HCT116 (cell line): ENCODE results near the gene ZNF655.
"Not testable (repeated sequence)": the region's sequence is repeated elsewhere in the genome, so short reads cannot be mapped to it uniquely, and the experiment has no call there.

Experiments
- EGR1 ChIP-seq: IDR thresholded peaks from 2 replicates; pipeline ENCODE4 v1.6.1; 2012; ENCODE audit warnings: low read depth
- EZH2 ChIP-seq: fragments of 200-600 bp; sonication (generic); IDR thresholded peaks from 2 replicates; pipeline ENCODE4 v1.6.1; 2017; ENCODE audit warnings: antibody characterized with exemption, mixed run types
- FOSL1 ChIP-seq: IDR thresholded peaks from 2 replicates; pipeline ENCODE4 v1.6.1; 2012; ENCODE audit warnings: low read depth
- MAX ChIP-seq: IDR thresholded peaks from 2 replicates; pipeline ENCODE4 v1.6.1; 2012
- POLR2A ChIP-seq: IDR thresholded peaks from 2 replicates; pipeline ENCODE4 v1.7.0; 2011; ENCODE audit warnings: borderline replicate concordance; ENCODE audit not compliant: insufficient read depth, insufficient read length; ENCODE audit errors: extremely low read depth
- POLR2AphosphoS5 ChIP-seq: IDR thresholded peaks from 2 replicates; pipeline ENCODE4 v1.6.1; 2011; ENCODE audit warnings: mild to moderate bottlenecking, low read depth, low read length, moderate library complexity
- YY1 ChIP-seq: IDR thresholded peaks from 2 replicates; pipeline ENCODE4 v1.6.1; 2011; ENCODE audit warnings: low read length, low read depth, moderate library complexity, mild to moderate bottlenecking; ENCODE audit not compliant: insufficient replicate concordance; ENCODE audit errors: extremely low read depth
- ZNF274 ChIP-seq: fragments of 200-500 bp; sonication (Bioruptor generic); IDR thresholded peaks from 2 replicates; pipeline ENCODE4 v1.6.1; 2014; ENCODE audit warnings: mild to moderate bottlenecking, low read depth, low read length, inconsistent platforms
- TF ChIP-seq, protein P1 (sequence below), 3 experiments: fragments of 200-600 bp in 1 of 3; sonication (generic) in 1 of 3; IDR thresholded peaks in 2 of 3; conservative IDR thresholded peaks in 1 of 3; 2 replicates each; pipeline ENCODE4 v1.5.1; 2012 to 2017; ENCODE audit warnings: low read depth in 2 of 3, low read length in 2 of 3, antibody characterized with exemption in 1 of 3, borderline replicate concordance in 1 of 3, control low read depth in 1 of 3, mild to moderate bottlenecking in 1 of 3, mixed read lengths in 1 of 3, mixed run types in 1 of 3, moderate library complexity in 1 of 3; ENCODE audit not compliant: insufficient read depth in 1 of 3
- TF ChIP-seq, protein P2 (sequence below): IDR thresholded peaks from 2 replicates; pipeline ENCODE4 v1.6.1; 2012; ENCODE audit warnings: low read depth
- TF ChIP-seq, protein P3 (sequence below): IDR thresholded peaks from 2 replicates; pipeline ENCODE4 v1.6.1; 2012

DNA sequence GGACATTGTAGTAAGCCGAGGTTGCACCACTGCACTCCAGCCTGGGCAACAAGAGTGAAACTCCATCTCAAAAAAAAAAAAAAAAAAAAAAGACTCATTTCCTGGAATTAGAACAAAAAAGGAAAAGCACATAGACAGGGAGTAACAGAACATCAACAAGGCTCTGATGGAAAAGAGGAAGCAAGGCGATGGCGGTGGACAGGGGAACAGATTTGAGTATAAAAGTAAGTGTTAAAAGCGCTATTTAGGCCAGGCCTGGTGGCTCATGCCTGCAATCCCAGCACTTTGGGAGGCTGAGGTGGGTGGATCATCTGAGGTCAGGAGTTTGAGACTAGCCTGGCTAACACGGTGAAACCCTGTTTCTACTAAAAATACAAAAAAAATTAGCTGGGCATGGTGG is 13.1 kb upstream of the ZNF655 start:
- TF ChIP-seq YY1, EZH2, POLR2A, POLR2AphosphoS5, ZNF274, FOSL1, EGR1, MAX: not testable (repeated sequence)
- TF ChIP-seq, protein P1, sequence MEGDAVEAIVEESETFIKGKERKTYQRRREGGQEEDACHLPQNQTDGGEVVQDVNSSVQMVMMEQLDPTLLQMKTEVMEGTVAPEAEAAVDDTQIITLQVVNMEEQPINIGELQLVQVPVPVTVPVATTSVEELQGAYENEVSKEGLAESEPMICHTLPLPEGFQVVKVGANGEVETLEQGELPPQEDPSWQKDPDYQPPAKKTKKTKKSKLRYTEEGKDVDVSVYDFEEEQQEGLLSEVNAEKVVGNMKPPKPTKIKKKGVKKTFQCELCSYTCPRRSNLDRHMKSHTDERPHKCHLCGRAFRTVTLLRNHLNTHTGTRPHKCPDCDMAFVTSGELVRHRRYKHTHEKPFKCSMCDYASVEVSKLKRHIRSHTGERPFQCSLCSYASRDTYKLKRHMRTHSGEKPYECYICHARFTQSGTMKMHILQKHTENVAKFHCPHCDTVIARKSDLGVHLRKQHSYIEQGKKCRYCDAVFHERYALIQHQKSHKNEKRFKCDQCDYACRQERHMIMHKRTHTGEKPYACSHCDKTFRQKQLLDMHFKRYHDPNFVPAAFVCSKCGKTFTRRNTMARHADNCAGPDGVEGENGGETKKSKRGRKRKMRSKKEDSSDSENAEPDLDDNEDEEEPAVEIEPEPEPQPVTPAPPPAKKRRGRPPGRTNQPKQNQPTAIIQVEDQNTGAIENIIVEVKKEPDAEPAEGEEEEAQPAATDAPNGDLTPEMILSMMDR (IDR thresholded peaks at IDR 0.05 in 2 of 3, conservative IDR thresholded peaks at IDR 0.05 in 1 of 3; ENCODE audit: borderline replicate concordance in 1 of 3, insufficient read depth in 1 of 3, low read depth in 2 of 3, low read length in 2 of 3), result not testable (repeated sequence)
- TF ChIP-seq, protein P2, sequence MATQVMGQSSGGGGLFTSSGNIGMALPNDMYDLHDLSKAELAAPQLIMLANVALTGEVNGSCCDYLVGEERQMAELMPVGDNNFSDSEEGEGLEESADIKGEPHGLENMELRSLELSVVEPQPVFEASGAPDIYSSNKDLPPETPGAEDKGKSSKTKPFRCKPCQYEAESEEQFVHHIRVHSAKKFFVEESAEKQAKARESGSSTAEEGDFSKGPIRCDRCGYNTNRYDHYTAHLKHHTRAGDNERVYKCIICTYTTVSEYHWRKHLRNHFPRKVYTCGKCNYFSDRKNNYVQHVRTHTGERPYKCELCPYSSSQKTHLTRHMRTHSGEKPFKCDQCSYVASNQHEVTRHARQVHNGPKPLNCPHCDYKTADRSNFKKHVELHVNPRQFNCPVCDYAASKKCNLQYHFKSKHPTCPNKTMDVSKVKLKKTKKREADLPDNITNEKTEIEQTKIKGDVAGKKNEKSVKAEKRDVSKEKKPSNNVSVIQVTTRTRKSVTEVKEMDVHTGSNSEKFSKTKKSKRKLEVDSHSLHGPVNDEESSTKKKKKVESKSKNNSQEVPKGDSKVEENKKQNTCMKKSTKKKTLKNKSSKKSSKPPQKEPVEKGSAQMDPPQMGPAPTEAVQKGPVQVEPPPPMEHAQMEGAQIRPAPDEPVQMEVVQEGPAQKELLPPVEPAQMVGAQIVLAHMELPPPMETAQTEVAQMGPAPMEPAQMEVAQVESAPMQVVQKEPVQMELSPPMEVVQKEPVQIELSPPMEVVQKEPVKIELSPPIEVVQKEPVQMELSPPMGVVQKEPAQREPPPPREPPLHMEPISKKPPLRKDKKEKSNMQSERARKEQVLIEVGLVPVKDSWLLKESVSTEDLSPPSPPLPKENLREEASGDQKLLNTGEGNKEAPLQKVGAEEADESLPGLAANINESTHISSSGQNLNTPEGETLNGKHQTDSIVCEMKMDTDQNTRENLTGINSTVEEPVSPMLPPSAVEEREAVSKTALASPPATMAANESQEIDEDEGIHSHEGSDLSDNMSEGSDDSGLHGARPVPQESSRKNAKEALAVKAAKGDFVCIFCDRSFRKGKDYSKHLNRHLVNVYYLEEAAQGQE, result not testable (repeated sequence)
- TF ChIP-seq, protein P3, sequence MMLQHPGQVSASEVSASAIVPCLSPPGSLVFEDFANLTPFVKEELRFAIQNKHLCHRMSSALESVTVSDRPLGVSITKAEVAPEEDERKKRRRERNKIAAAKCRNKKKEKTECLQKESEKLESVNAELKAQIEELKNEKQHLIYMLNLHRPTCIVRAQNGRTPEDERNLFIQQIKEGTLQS, result not testable (repeated sequence)
